Endodermal cell (in vitro differentiated cells): ENCODE data around the gene DGKH. TPM values are rescaled to one million over a fixed set of nuclear protein-coding genes. Genes with fewer than 3 reads are reported as not detected.

Experiments
- DNase-seq: peaks from one replicate; pipeline ENCODE4 v3.0.0-alpha.2; 2017
- H3K27ac ChIP-seq: 2 replicates; pipeline ENCODE4 v1.5.1; 2013; ENCODE audit warnings: mild to moderate bottlenecking, low read depth, low read length, moderate library complexity
- H3K27me3 ChIP-seq: 2 replicates; pipeline ENCODE4 v1.6.1; 2013; ENCODE audit warnings: mild to moderate bottlenecking, low read length, moderate library complexity; ENCODE audit not compliant: insufficient read depth, control insufficient read depth, poor library complexity, severe bottlenecking
- H3K36me3 ChIP-seq: 2 replicates; pipeline ENCODE4 v1.7.0; 2013; ENCODE audit warnings: mild to moderate bottlenecking, low read length, moderate library complexity; ENCODE audit not compliant: control insufficient read depth, insufficient read depth
- H3K4me1 ChIP-seq: one replicate; pipeline ENCODE4 v1.7.0; 2013; ENCODE audit warnings: low read length; ENCODE audit not compliant: control insufficient read depth, insufficient read depth
- H3K4me3 ChIP-seq: 2 replicates; pipeline ENCODE4 v1.5.1; 2013; ENCODE audit warnings: mild to moderate bottlenecking, low read length, moderate library complexity
- H3K9ac ChIP-seq: 2 replicates; pipeline ENCODE4 v1.6.1; 2013; ENCODE audit warnings: mild to moderate bottlenecking, low read length, moderate library complexity; ENCODE audit not compliant: poor library complexity, severe bottlenecking; ENCODE audit errors: extremely low read depth
- H3K9me3 ChIP-seq: 2 replicates; pipeline ENCODE4 v1.6.1; 2013; ENCODE audit warnings: mild to moderate bottlenecking, low read length, moderate library complexity; ENCODE audit not compliant: control insufficient read depth
- H3K27ac Mint-ChIP-seq: 2 replicates; pipeline ENCODE4 v1.8.0; 2020; ENCODE audit warnings: mixed read lengths
- H3K27me3 Mint-ChIP-seq: 2 replicates; pipeline ENCODE4 v1.8.0; 2021; ENCODE audit warnings: mild to moderate bottlenecking, mixed read lengths; ENCODE audit not compliant: insufficient read depth
- H3K36me3 Mint-ChIP-seq: 2 replicates; pipeline ENCODE4 v1.8.0; 2020; ENCODE audit warnings: low read depth, mixed read lengths
- H3K4me1 Mint-ChIP-seq: 2 replicates; pipeline ENCODE4 v1.8.0; 2020; ENCODE audit warnings: mixed read lengths
- H3K4me3 Mint-ChIP-seq: 2 replicates; pipeline ENCODE4 v1.8.0; 2020; ENCODE audit warnings: mild to moderate bottlenecking, moderate library complexity, mixed read lengths
- H3K9me3 Mint-ChIP-seq: 2 replicates; pipeline ENCODE4 v1.8.0; 2020; ENCODE audit warnings: mild to moderate bottlenecking, mixed read lengths
- CTCF ChIP-seq: fragments of 200-600 bp; sonication (generic); conservative IDR thresholded peaks from 2 replicates; pipeline ENCODE4 v1.5.0; 2021; ENCODE audit warnings: antibody characterized with exemption, mild to moderate bottlenecking
- WGBS, 2 experiments: methylation state at CpG; one replicate each; pipeline versions ENCODE4 v1.1.5 to v1.1.7; 2013; ENCODE audit warnings: missing lambda C conversion rate in 2 of 2, mixed read lengths in 1 of 2; ENCODE audit not compliant: insufficient coverage in 1 of 2, insufficient read length in 1 of 2; 5-methylcytosine and 5-hydroxymethylcytosine counted together
- total RNA-seq, 2 donors: library from RNA; stranded (reverse); fragmentation: NEBNext Ultra II Directional in 1 of 2; extraction: Animal tissue kit (Norgen Biotek cat#: 25700) in 1 of 2; gene quantifications; 2 replicates in 1 of 2; 3 replicates in 1 of 2; pipeline ENCODE4 v1.2.1, GENCODE V29; 2021

DGKH gene
- total RNA-seq, 2 donors from 2014 or later, result 7.1 to 11.5 TPM

GRCh38 chr13:42270160-42270856 is 221.9 kb downstream of the DGKH start:
- no peak for TF ChIP-seq CTCF
- Histone ChIP-seq H3K27ac (no peak overlapping the region), H3K4me1 (no peaks in the 10 kb centered on the region), H3K36me3 (no peaks in the 10 kb centered on the region), H3K4me3 (peak overlapping the region; percentile 89), H3K27me3 (no peaks in the 10 kb centered on the region), H3K9ac (no peak overlapping the region), H3K9me3 (peaks cover 17% of the 10 kb centered on the region)
- Mint-ChIP-seq H3K27me3 (no peaks in the 10 kb centered on the region), H3K27ac (no peak overlapping the region), H3K9me3 (peaks cover 20% of the 10 kb centered on the region), H3K4me3 (no peak overlapping the region), H3K36me3 (peaks cover 4% of the 10 kb centered on the region), H3K4me1 (peaks cover 12% of the 10 kb centered on the region)
- 91 to 93% methylated on average over 5 to 6 of the region's 6 CpGs for WGBS, 2 experiments
- DNase-seq, result no peak

- Mint-ChIP-seq H3K4me3 (peak overlapping the region; percentile 89), H3K36me3 (peaks cover 4% of the 10 kb centered on the region), H3K27me3 (no peaks in the 10 kb centered on the region), H3K4me1 (peaks cover 12% of the 10 kb centered on the region), H3K9me3 (peaks cover 20% of the 10 kb centered on the region), H3K27ac (no peak overlapping the region)
- Histone ChIP-seq H3K9me3 (peaks cover 17% of the 10 kb centered on the region), H3K27ac (no peak overlapping the region), H3K9ac (no peak overlapping the region), H3K4me1 (no peaks in the 10 kb centered on the region), H3K4me3 (peak overlapping the region; percentile 89), H3K27me3 (no peaks in the 10 kb centered on the region), H3K36me3 (no peaks in the 10 kb centered on the region)
- no peak for TF ChIP-seq CTCF
- 87 to 89% methylated on average over 6 of the region's 6 CpGs for WGBS, 2 experiments
- no peak for DNase-seq
Observed at GRCh38 chr13:42270857-42271215, 222.4 kb downstream of the DGKH start.

DNA sequence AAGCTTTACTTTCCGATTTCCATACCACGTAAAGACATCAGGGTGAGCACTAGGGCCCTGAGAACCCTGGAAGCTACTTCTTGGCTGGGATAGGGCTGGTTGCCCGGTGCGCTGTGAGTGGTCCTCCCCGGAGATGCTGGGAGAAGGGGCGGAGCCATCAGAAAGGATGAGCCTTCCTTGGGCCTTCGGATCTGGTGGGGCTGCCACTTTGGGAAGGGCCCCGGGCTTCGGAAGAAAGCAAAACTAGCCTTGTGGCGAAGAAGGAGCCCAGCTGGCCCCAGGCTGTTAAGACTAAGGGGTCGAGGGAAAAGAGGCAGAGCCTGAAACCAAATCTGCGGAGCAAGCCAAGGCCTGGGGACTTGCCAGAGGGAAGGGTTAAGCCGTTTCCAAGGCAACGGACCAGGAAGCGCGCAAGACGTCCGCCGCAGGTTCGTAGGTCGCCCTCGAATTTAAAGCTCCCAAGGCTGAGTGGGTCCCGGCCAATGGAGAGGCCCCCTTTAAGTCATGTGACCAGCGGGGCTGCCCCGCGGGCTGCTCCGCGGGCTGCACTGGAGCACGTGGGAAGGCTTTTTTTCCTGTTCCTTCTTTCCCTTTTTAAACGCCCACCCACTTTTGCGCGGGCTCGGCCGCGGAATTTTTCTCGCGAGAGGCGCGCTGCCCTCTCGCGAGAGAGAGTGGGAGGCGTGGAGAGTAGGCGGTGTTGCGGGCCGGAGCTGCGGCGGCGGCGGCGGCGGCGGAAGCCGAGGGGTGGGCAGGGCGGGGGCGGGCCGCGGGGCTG is 223.1 kb downstream of the DGKH start:
- H3K27me3 ChIP-seq, result no peaks in the 10 kb centered on the region
- no peak for TF ChIP-seq CTCF
- peaks cover 4% of the 10 kb centered on the region for H3K36me3 Mint-ChIP-seq
- H3K4me3 ChIP-seq, result peak overlapping the region; percentile 89
- 2 to 5% methylated on average over 19 to 50 of the region's 57 CpGs for WGBS, 2 experiments
- H3K27ac Mint-ChIP-seq, result peak overlapping the region; percentile 83
- H3K27me3 Mint-ChIP-seq, result no peaks in the 10 kb centered on the region
- H3K4me3 Mint-ChIP-seq, result peak overlapping the region; percentile 89
- DNase-seq, result peak; percentile 97
- peaks cover 17% of the 10 kb centered on the region for H3K9me3 ChIP-seq
- no peaks in the 10 kb centered on the region for H3K4me1 ChIP-seq
- H3K27ac ChIP-seq, result peak overlapping the region; percentile 74
- peaks cover 20% of the 10 kb centered on the region for H3K9me3 Mint-ChIP-seq
- H3K4me1 Mint-ChIP-seq, result peaks cover 12% of the 10 kb centered on the region
- H3K36me3 ChIP-seq, result no peaks in the 10 kb centered on the region
- H3K9ac ChIP-seq, result peak overlapping the region; percentile 68
